Measurements from ENCODE around the gene ENKUR.
"Not testable (repeated sequence)": the region's sequence is repeated elsewhere in the genome, so short reads cannot be mapped to it uniquely, and the experiment has no call there.

GRCh38 chr10:25011591-25011990, 4.4 kb downstream of the ENKUR start:
- TF ChIP-seq EP300, CTCF (IDR thresholded peaks at IDR 0.05): not testable (repeated sequence)

All from stomach (tissue), 4 donors.